Stomach smooth muscle (tissue), 2 donors: ENCODE data around the gene HAUS8.

Experiments
- H3K27ac ChIP-seq: one replicate; pipeline ENCODE4 v1.7.0; 2013; ENCODE audit warnings: mild to moderate bottlenecking, low read length, inconsistent platforms
- H3K27me3 ChIP-seq, 2 donors: one replicate each; pipeline ENCODE4 v1.7.0; 2013; ENCODE audit warnings: low read length in 2 of 2; ENCODE audit not compliant: insufficient read depth in 2 of 2, control insufficient read depth in 1 of 2
- H3K36me3 ChIP-seq, 2 donors: one replicate each; pipeline ENCODE4 v1.7.0; 2013; ENCODE audit warnings: low read length in 2 of 2; ENCODE audit not compliant: control insufficient read depth in 2 of 2, insufficient read depth in 2 of 2
- H3K4me1 ChIP-seq: one replicate; pipeline ENCODE4 v1.7.0; 2013; ENCODE audit warnings: low read length; ENCODE audit not compliant: control insufficient read depth, insufficient read depth
- H3K4me3 ChIP-seq, 2 donors: one replicate each; pipeline ENCODE4 v1.7.0; 2013; ENCODE audit warnings: low read length in 2 of 2
- H3K9ac ChIP-seq, 2 donors: one replicate each; pipeline ENCODE4 v1.7.0; 2013; ENCODE audit warnings: low read length in 2 of 2, mild to moderate bottlenecking in 1 of 2
- H3K9me3 ChIP-seq, 2 donors: one replicate each; pipeline ENCODE4 v1.7.0; 2013; ENCODE audit warnings: low read length in 2 of 2; ENCODE audit not compliant: control insufficient read depth in 2 of 2
- donor health status: healthy.
- donor health status: Pancreatic carcinoma.

HAUS8 gene

DNA sequence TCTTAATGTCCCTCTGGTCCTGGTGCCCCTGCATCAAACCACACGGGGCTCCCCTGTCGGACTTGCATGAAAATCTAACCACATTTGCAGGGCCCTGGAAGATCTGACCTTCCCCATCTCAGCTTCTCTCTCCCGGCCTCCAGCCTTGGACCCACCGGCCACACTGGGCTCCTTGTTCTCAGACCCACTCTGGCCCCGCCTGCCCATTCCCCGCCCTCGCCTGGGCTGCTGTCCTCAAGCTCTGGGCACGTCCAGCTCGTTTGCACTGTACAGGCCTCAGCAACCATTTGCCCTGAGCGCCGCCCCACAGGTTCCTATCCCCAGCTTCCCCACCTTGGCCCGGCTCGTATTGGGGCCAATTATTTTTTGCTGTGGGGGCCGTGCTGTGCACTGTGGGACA lies 10.9 kb upstream of the HAUS8 start:
- no peaks in the 10 kb centered on the region for H3K27me3 ChIP-seq
- no peaks in the 10 kb centered on the region for H3K36me3 ChIP-seq
- no peaks in the 10 kb centered on the region for H3K9me3 ChIP-seq
- H3K9ac ChIP-seq: no peak overlapping the region
- H3K4me1 ChIP-seq: peaks cover 48% of the 10 kb centered on the region
- no peak overlapping the region for H3K27ac ChIP-seq
- H3K4me3 ChIP-seq: no peak overlapping the region

GRCh38 chr19:17081672-17082630 lies 6.7 kb upstream of the HAUS8 start:
- Histone ChIP-seq H3K27me3 (no peaks in the 10 kb centered on the region), H3K4me3 (peak overlapping the region in 1 of 2 donors; percentile 4), H3K9me3 (no peaks in the 10 kb centered on the region), H3K36me3 (no peaks in the 10 kb centered on the region), H3K9ac (peak overlapping the region; percentile 21 to 42), H3K27ac (peak overlapping the region; percentile 67), H3K4me1 (peaks cover 54% of the 10 kb centered on the region)

GRCh38 chr19:17080440-17080801 lies 5.2 kb upstream of the HAUS8 start:
- peak overlapping the region; percentile 71 to 73 for H3K9ac ChIP-seq
- H3K4me1 ChIP-seq: peaks cover 59% of the 10 kb centered on the region
- H3K27ac ChIP-seq: peak overlapping the region; percentile 90
- peak overlapping the region; percentile 56 to 72 for H3K4me3 ChIP-seq
- no peaks in the 10 kb centered on the region for H3K27me3 ChIP-seq
- H3K36me3 ChIP-seq: no peaks in the 10 kb centered on the region
- no peaks in the 10 kb centered on the region for H3K9me3 ChIP-seq

- Histone ChIP-seq H3K4me1 (peaks cover 61% of the 10 kb centered on the region), H3K4me3 (peak overlapping the region; percentile 56 to 72), H3K27ac (peak overlapping the region; percentile 90), H3K36me3 (no peaks in the 10 kb centered on the region), H3K9me3 (no peaks in the 10 kb centered on the region), H3K27me3 (no peaks in the 10 kb centered on the region), H3K9ac (peak overlapping the region; percentile 71 to 73)
Observed at GRCh38 chr19:17079710-17080439, 4.6 kb upstream of the HAUS8 start.

- Histone ChIP-seq H3K4me1 (peaks cover 68% of the 10 kb centered on the region), H3K27me3 (no peaks in the 10 kb centered on the region)
Observed at GRCh38 chr19:17078920-17079709, 3.9 kb upstream of the HAUS8 start.

GRCh38 chr19:17078036-17078919 lies 3.0 kb upstream of the HAUS8 start:
- peak overlapping the region in 1 of 2 donors; percentile 29 for H3K4me3 ChIP-seq
- peak overlapping the region; percentile 90 for H3K27ac ChIP-seq
- no peaks in the 10 kb centered on the region for H3K27me3 ChIP-seq
- H3K9me3 ChIP-seq: no peaks in the 10 kb centered on the region
- H3K4me1 ChIP-seq: peaks cover 69% of the 10 kb centered on the region
- no peaks in the 10 kb centered on the region for H3K36me3 ChIP-seq
- H3K9ac ChIP-seq: no peak overlapping the region

More at GRCh38 chr19:17078920-17079709, 3.9 kb upstream of the HAUS8 start:
- Histone ChIP-seq H3K9ac (peak overlapping the region; percentile 71 to 73), H3K9me3 (no peaks in the 10 kb centered on the region), H3K36me3 (no peaks in the 10 kb centered on the region), H3K27ac (peak overlapping the region; percentile 90), H3K4me3 (peak overlapping the region; percentile 56 to 72)

DNA sequence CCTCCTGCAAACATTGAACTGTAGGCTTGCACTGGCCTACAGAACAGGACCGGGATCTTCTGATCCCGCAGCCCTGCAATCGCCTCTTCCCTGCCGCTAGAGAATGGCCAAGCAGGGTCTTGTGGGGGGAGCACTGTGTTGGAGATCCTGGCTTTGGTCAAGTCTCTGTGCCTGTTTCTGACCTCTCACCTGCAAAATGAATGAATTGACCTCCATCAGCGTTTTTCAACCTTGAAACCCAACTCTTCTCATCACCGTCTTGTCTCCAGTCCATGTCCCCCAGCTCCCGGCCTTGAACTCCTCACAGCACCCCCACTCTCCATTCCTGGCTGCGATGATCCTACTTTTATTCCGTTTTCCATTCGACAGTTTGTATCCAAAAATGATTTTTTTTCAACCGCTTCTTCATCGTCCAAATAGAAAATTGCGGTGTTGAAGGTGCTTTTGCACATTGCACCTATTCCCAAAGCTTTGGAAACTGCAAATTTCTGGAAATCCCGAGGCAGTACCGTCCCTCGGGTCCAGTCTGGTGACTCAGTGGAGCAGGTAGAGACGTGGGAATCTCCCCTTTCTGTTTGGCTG lies 2.3 kb upstream of the HAUS8 start:
- no peak overlapping the region for H3K27ac ChIP-seq
- H3K4me1 ChIP-seq: peaks cover 63% of the 10 kb centered on the region
- no peak overlapping the region for H3K9ac ChIP-seq

DNA sequence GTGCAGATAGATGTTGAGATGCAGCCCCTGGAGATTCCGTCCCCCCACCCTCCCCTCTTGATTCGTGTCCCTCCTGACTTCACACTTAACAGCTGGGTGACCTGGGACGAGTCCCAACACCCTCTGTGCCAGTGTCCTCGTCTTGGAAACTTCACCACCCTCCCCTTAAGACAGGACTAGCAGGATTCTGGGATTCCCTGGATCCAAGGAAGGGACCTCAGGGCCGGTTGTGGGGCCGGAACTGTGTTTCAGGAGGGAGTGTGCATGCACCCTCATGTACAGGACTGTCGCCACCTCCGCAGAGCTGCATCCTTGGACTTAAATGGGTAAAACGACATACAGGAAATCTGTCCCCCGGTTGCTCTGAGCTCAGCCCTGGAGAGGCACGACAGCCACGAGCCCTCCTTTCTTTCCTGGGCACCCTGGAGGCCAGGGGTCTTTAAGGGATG lies 1.3 kb upstream of the HAUS8 start:
- Histone ChIP-seq H3K36me3 (no peaks in the 10 kb centered on the region), H3K4me1 (peaks cover 54% of the 10 kb centered on the region)

More for the DNA sequence above, 2.3 kb upstream of the HAUS8 start:
- H3K36me3 ChIP-seq: no peaks in the 10 kb centered on the region
- H3K4me3 ChIP-seq: peak overlapping the region; percentile 82 to 93
- no peaks in the 10 kb centered on the region for H3K9me3 ChIP-seq
- H3K27me3 ChIP-seq: no peaks in the 10 kb centered on the region

DNA sequence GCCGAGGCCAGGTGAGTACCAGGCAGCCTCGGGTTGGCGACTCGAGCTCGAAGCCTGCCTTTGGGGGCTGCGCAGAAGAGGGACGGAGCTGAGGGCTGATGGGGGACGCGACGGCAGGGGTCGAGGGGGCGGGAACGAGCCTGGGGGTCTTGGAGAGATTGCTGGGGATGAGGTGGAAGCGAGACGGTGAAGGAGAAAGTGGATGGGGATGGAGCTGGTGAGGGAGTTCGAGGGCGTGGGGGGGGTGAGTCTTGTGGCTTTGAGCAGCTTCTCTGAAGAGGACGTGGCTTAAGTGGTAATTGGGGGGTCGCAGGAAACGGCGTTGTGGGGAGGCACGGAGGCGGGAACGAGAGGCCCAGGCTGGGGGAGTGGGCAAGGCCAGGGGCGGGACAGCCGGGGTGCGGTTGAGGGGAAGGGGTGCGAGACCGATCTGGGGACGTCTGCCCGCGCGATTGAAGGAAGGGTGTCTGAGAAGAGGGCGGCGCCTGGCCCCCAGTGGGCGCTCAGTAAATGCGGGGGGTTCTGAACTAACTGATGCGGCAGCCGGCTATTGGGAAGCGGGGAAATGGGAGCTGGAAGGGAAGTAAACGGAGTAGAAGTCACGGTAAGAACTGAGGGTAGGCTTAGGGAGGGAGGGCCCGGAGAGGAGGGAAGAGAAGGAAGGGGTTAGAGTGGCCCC lies 751 bp upstream of the HAUS8 start:
- Histone ChIP-seq H3K27ac (peak overlapping the region; percentile 70), H3K27me3 (no peaks in the 10 kb centered on the region), H3K4me3 (peak overlapping the region; percentile 82 to 93), H3K9me3 (no peaks in the 10 kb centered on the region), H3K9ac (peak overlapping the region; percentile 73 to 80), H3K4me1 (peaks cover 51% of the 10 kb centered on the region), H3K36me3 (peaks cover 0 to 2% of the 10 kb centered on the region in 2 donors)

More for the DNA sequence above, 1.3 kb upstream of the HAUS8 start:
- Histone ChIP-seq H3K9ac (peak overlapping the region; percentile 73 to 80), H3K4me3 (peak overlapping the region; percentile 82 to 93), H3K9me3 (no peaks in the 10 kb centered on the region), H3K27me3 (no peaks in the 10 kb centered on the region), H3K27ac (peak overlapping the region; percentile 70)
